ENCODE data around the gene NAV3. TPM values are rescaled to one million over a fixed set of nuclear protein-coding genes. Genes with fewer than 3 reads are reported as not detected.
A peak's percentile ranks its signal among the peaks of the same experiment; 100 is the strongest.

NAV3 gene
- polyA plus RNA-seq, 1 donor from 2014 or later, result 36.9 TPM

DNA sequence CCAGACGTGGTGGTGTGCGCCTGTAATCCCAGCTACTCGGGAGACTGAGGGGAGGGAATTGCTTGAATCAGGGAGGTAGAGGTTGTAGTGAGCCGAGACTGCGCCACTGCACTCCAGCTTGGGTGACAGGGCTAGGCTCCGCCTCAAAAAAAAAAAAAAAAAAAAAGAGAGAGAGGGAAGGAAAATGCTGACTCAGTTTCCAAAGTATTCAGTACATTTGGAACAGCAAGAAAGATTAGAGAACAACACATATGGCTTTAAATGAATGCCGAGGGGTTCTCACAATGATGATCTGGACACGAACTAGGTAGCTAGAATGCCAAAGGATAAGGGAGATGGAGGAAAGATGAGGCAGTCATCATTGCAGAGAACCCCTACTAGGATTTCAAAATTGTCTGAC lies 97.4 kb downstream of the NAV3 start:
- Histone ChIP-seq H3K79me2 (replicated peaks; ENCODE audit: insufficient read depth, low read length) (no peaks in the 10 kb centered on the region), H3K27ac (ENCODE audit: low read length) (no peak overlapping the region), H4K20me1 (ENCODE audit: insufficient read depth) (no peaks in the 10 kb centered on the region), H3K9me3 (ENCODE audit: low read length) (no peaks in the 10 kb centered on the region), H3K36me3 (ENCODE audit: insufficient read depth, low read length) (no peaks in the 10 kb centered on the region), H3K9ac (ENCODE audit: low read length) (no peak overlapping the region), H2AFZ (ENCODE audit: low read depth, low read length) (no peak overlapping the region), H3K9me2 (ENCODE audit: insufficient read depth, low read length) (no peaks in the 10 kb centered on the region), H3K27me3 (ENCODE audit: insufficient read depth, low read depth, low read length) (no peaks in the 10 kb centered on the region), H3K4me2 (ENCODE audit: low read length) (no peak overlapping the region), H3F3A (ENCODE audit: insufficient read depth, low read length, poor library complexity, severe bottlenecking) (no peaks in the 10 kb centered on the region), H3K4me3 (ENCODE audit: low read length) (no peak overlapping the region)
- TF ChIP-seq EZH2 (IDR thresholded peaks at IDR 0.05; ENCODE audit: borderline replicate concordance, insufficient read depth, low read length, poor library complexity, severe bottlenecking) (no peak), SMC3 (conservative IDR thresholded peaks at IDR 0.05; ENCODE audit: poor library complexity) (no peak), EP300 (conservative IDR thresholded peaks at IDR 0.05; ENCODE audit: poor library complexity, severe bottlenecking) (no peak), RAD21 (conservative IDR thresholded peaks at IDR 0.05) (no peak), POLR2AphosphoS5 (IDR thresholded peaks at IDR 0.05) (no peak), MXI1 (conservative IDR thresholded peaks at IDR 0.05; ENCODE audit: poor library complexity, severe bottlenecking) (no peak), TAF1 (IDR thresholded peaks at IDR 0.05; ENCODE audit: low read depth) (no peak)
- TF ChIP-seq, protein P1, sequence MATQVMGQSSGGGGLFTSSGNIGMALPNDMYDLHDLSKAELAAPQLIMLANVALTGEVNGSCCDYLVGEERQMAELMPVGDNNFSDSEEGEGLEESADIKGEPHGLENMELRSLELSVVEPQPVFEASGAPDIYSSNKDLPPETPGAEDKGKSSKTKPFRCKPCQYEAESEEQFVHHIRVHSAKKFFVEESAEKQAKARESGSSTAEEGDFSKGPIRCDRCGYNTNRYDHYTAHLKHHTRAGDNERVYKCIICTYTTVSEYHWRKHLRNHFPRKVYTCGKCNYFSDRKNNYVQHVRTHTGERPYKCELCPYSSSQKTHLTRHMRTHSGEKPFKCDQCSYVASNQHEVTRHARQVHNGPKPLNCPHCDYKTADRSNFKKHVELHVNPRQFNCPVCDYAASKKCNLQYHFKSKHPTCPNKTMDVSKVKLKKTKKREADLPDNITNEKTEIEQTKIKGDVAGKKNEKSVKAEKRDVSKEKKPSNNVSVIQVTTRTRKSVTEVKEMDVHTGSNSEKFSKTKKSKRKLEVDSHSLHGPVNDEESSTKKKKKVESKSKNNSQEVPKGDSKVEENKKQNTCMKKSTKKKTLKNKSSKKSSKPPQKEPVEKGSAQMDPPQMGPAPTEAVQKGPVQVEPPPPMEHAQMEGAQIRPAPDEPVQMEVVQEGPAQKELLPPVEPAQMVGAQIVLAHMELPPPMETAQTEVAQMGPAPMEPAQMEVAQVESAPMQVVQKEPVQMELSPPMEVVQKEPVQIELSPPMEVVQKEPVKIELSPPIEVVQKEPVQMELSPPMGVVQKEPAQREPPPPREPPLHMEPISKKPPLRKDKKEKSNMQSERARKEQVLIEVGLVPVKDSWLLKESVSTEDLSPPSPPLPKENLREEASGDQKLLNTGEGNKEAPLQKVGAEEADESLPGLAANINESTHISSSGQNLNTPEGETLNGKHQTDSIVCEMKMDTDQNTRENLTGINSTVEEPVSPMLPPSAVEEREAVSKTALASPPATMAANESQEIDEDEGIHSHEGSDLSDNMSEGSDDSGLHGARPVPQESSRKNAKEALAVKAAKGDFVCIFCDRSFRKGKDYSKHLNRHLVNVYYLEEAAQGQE (IDR thresholded peaks at IDR 0.05; ENCODE audit: borderline replicate concordance), result no peak
- TF ChIP-seq, protein P2, sequence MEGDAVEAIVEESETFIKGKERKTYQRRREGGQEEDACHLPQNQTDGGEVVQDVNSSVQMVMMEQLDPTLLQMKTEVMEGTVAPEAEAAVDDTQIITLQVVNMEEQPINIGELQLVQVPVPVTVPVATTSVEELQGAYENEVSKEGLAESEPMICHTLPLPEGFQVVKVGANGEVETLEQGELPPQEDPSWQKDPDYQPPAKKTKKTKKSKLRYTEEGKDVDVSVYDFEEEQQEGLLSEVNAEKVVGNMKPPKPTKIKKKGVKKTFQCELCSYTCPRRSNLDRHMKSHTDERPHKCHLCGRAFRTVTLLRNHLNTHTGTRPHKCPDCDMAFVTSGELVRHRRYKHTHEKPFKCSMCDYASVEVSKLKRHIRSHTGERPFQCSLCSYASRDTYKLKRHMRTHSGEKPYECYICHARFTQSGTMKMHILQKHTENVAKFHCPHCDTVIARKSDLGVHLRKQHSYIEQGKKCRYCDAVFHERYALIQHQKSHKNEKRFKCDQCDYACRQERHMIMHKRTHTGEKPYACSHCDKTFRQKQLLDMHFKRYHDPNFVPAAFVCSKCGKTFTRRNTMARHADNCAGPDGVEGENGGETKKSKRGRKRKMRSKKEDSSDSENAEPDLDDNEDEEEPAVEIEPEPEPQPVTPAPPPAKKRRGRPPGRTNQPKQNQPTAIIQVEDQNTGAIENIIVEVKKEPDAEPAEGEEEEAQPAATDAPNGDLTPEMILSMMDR (IDR thresholded peaks at IDR 0.05; ENCODE audit: poor library complexity, severe bottlenecking), result no peak

DNA sequence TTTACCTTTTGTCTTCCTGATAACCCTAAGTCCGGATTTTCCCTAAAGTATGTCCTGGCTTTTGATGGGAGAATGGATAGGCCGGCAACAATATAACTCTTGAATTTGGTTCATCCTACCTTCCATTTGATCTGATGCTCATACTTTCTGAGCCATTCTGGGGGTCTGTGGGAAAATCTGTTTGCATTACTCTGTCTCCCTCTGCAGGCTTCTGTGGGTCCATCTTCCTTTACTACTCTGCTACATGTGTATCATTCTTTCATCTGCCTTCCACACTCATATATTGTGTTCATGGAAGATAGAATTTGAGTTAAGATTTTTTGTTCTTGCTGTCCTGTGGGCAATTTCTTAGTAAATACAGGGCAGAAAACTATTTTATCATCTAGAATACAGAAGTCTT lies 101.5 kb downstream of the NAV3 start:
- no peak overlapping the region for H3K9ac ChIP-seq (ENCODE audit: low read length)
- TF ChIP-seq, protein P2 (IDR thresholded peaks at IDR 0.05; ENCODE audit: poor library complexity, severe bottlenecking), result peak; percentile 36
- TF ChIP-seq RAD21 (conservative IDR thresholded peaks at IDR 0.05), result peak; percentile 35
- TF ChIP-seq SMC3 (conservative IDR thresholded peaks at IDR 0.05; ENCODE audit: poor library complexity), result no peak
- no peaks in the 10 kb centered on the region for H3K9me3 ChIP-seq (ENCODE audit: low read length)
- no peaks in the 10 kb centered on the region for H3K36me3 ChIP-seq (ENCODE audit: insufficient read depth, low read length)
- no peak overlapping the region for H3K27ac ChIP-seq (ENCODE audit: low read length)
- H4K20me1 ChIP-seq (ENCODE audit: insufficient read depth), result no peaks in the 10 kb centered on the region
- no peaks in the 10 kb centered on the region for H3K9me2 ChIP-seq (ENCODE audit: insufficient read depth, low read length)
- H3F3A ChIP-seq (ENCODE audit: insufficient read depth, low read length, poor library complexity, severe bottlenecking), result no peaks in the 10 kb centered on the region
- H3K27me3 ChIP-seq (ENCODE audit: insufficient read depth, low read depth, low read length), result no peaks in the 10 kb centered on the region
- H3K79me2 ChIP-seq (replicated peaks; ENCODE audit: insufficient read depth, low read length), result no peaks in the 10 kb centered on the region
- H3K4me3 ChIP-seq (ENCODE audit: low read length), result no peak overlapping the region
- no peak overlapping the region for H2AFZ ChIP-seq (ENCODE audit: low read depth, low read length)
- H3K4me2 ChIP-seq (ENCODE audit: low read length), result no peak overlapping the region

Data from neural cell (in vitro differentiated cells).